A673 (cell line): ENCODE data around the gene ATP6V1A. TPM values are rescaled to one million over a fixed set of nuclear protein-coding genes. Genes with fewer than 3 reads are reported as not detected.

Source experiments
- BruUV-seq: library from RNA; stranded (reverse); fragments of 400-500 nt; replicated peaks from 2 replicates; lab custom pipeline; 2021; lab: Mats Ljungman, UMichigan
- CTCF ChIA-PET: fragments of 300-600 bp; sonication (Branson Sonifier 250); formaldehyde crosslinking; loops from one replicate; lab custom pipeline; 2022; ENCODE audit warnings: antibody characterized with exemption; lab: Charles Lee
- POLR2A ChIA-PET: fragments of 300-600 bp; sonication (Branson Sonifier 250); formaldehyde crosslinking; loops from one replicate; lab custom pipeline; 2022; ENCODE audit warnings: antibody characterized with exemption; ENCODE audit not compliant: low non-redundant PET; lab: Charles Lee
- DNase-seq: peaks from one replicate; pipeline ENCODE4 v3.0.0-alpha.2; 2015; ENCODE audit warnings: low spot score
- H3K27ac ChIP-seq: fragments of 200-600 bp; sonication (generic); 2 replicates; pipeline ENCODE4 v1.5.1; 2016; ENCODE audit warnings: mixed run types, low read depth, mild to moderate bottlenecking, mixed read lengths, antibody characterized with exemption, low read length; ENCODE audit not compliant: poor library complexity, severe bottlenecking
- H3K27me3 ChIP-seq: fragments of 200-600 bp; sonication (generic); replicated peaks from 2 replicates; pipeline ENCODE4 v1.6.1; 2017; ENCODE audit warnings: mixed run types, low read depth, mild to moderate bottlenecking, mixed read lengths, antibody characterized with exemption, low read length; ENCODE audit not compliant: insufficient read depth, poor library complexity
- H3K36me3 ChIP-seq: fragments of 200-600 bp; sonication (generic); 2 replicates; pipeline ENCODE4 v1.6.1; 2016; ENCODE audit warnings: mixed run types, mild to moderate bottlenecking, mixed read lengths, antibody characterized with exemption, low read length; ENCODE audit not compliant: insufficient read depth, poor library complexity, severe bottlenecking
- H3K4me1 ChIP-seq: fragments of 200-600 bp; sonication (generic); 2 replicates; pipeline ENCODE4 v1.6.1; 2017; ENCODE audit warnings: mixed run types, mild to moderate bottlenecking, mixed read lengths, antibody characterized with exemption, low read length; ENCODE audit not compliant: insufficient read depth, poor library complexity, severe bottlenecking
- H3K4me3 ChIP-seq: fragments of 200-600 bp; sonication (generic); 2 replicates; pipeline ENCODE4 v1.5.1; 2016; ENCODE audit warnings: low read depth, mixed run types, mild to moderate bottlenecking, mixed read lengths, low read length; ENCODE audit not compliant: poor library complexity, severe bottlenecking
- H3K9me3 ChIP-seq: fragments of 200-600 bp; sonication (generic); 2 replicates; pipeline ENCODE4 v1.6.1; 2016; ENCODE audit warnings: mixed run types, low read depth, mild to moderate bottlenecking, mixed read lengths, antibody characterized with exemption, low read length; ENCODE audit not compliant: poor library complexity, severe bottlenecking
- EZH2 ChIP-seq: fragments of 200-600 bp; sonication (generic); IDR thresholded peaks from 2 replicates; pipeline ENCODE4 v1.6.1; 2017; ENCODE audit warnings: borderline replicate concordance, low read depth, mild to moderate bottlenecking, mixed read lengths, antibody characterized with exemption, low read length; ENCODE audit not compliant: poor library complexity, severe bottlenecking
- intact Hi-C: fragments of 100-400 bp; cut with micrococcal nuclease; formaldehyde crosslinking; loops from one replicate; pipeline ENCODE4 v1.10.0; 2022; ENCODE audit not compliant: unreplicated experiment
- total RNA-seq: library from RNA; stranded (reverse); gene quantifications from 2 replicates; pipeline ENCODE4 v1.2.3, GENCODE V29; 2021
- TF ChIP-seq, protein P1 (sequence below): fragments of 300-800, 200-600 bp; sonication (generic); conservative IDR thresholded peaks from 2 replicates; pipeline ENCODE4 v1.5.1; 2017; ENCODE audit warnings: low read depth, mild to moderate bottlenecking, antibody characterized with exemption, low read length, moderate library complexity, mixed read lengths

Gene ATP6V1A
- total RNA-seq, 1 experiment from 2014 or later: 69.4 TPM

DNA sequence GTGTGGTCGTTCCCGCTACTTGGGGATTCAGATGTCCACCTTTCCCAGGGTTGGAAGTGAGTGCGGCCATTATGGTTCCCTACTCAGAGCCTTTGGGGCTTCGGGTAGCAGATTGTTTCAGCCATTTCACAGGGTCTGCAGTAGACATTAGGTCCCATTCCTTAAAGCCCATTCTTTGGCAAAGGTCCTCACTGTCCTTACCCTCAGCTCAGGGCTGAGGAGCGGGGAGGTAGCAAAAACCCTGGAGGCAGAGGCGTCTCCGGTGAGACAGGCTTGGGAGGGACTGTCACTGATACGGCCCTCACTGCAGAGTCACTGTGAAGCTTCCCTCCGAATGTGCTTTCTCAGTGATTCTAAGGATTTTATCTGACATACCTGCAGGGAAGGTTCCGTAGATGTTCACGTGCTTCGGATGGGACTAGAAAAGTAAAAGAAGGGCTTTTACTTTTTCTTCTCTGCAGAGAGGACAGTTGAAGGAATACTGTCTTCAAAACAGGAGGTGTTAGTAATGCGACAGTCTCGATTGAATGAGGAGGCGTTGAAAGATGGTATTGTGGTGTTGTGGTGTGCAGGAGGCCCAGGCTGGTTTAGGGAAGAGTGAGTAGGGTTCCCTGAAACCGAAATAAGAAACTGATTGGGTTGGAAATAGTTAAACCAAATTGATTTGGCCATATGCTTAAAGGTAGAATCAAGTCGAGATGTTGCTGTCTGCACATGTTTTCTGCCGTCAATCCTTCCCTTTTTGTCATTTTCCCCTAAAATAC, 630 bp downstream of the ATP6V1A start:
- peak overlapping the region; percentile 99 for H3K27ac ChIP-seq
- no peaks in the 10 kb centered on the region for H3K27me3 ChIP-seq
- peak; percentile 21 for DNase-seq
- no peak for TF ChIP-seq EZH2
- TF ChIP-seq, protein P1, sequence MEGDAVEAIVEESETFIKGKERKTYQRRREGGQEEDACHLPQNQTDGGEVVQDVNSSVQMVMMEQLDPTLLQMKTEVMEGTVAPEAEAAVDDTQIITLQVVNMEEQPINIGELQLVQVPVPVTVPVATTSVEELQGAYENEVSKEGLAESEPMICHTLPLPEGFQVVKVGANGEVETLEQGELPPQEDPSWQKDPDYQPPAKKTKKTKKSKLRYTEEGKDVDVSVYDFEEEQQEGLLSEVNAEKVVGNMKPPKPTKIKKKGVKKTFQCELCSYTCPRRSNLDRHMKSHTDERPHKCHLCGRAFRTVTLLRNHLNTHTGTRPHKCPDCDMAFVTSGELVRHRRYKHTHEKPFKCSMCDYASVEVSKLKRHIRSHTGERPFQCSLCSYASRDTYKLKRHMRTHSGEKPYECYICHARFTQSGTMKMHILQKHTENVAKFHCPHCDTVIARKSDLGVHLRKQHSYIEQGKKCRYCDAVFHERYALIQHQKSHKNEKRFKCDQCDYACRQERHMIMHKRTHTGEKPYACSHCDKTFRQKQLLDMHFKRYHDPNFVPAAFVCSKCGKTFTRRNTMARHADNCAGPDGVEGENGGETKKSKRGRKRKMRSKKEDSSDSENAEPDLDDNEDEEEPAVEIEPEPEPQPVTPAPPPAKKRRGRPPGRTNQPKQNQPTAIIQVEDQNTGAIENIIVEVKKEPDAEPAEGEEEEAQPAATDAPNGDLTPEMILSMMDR: no peak
- H3K36me3 ChIP-seq: no peaks in the 10 kb centered on the region
- intact Hi-C loops: loop anchor here (5.0 to 10.0 kb wide), 2 partner anchors 35 to 307 kb away; partner anchors contain the start of genes CCDC191 and QTRT2
- peak overlapping the region; percentile 84 for H3K4me3 ChIP-seq
- POLR2A ChIA-PET: interaction anchor here (0.5 kb wide), 2 partner anchors 26 to 662 kb away, joined by 3 to 4 read pairs; no protein-coding TSS in a partner anchor
- CTCF ChIA-PET: interaction anchor here (0.8 to 1.3 kb wide), 2 partner anchors 11 to 18 kb away, joined by 3 to 4 read pairs; no protein-coding TSS in a partner anchor
- peaks cover 31% of the 10 kb centered on the region for H3K4me1 ChIP-seq
- H3K9me3 ChIP-seq: no peaks in the 10 kb centered on the region
- BruUV-seq: TSS peak; percentile 46

DNA sequence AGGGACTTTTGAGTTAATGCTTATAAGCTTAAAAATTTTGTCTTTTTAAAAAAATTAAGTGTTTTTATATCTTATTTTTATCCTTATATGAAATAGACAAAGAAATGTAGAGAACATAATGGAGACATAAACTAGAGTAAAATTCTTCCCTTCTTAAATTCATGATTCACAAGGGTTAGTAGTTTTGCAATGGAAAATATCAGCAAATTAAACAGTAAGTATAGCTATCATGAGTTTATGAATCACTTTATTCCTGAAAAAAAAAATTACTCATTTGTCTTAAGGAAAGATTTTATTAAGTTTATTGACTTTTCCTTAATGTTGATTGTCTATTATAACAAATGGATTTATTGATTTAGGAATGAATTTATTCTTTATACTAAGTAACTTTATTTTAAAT, 4.3 kb downstream of the ATP6V1A start:
- Histone ChIP-seq H3K4me3 (no peak overlapping the region), H3K9me3 (no peaks in the 10 kb centered on the region), H3K27me3 (no peaks in the 10 kb centered on the region), H3K27ac (no peak overlapping the region), H3K36me3 (no peaks in the 10 kb centered on the region), H3K4me1 (peaks cover 19% of the 10 kb centered on the region)
- ChIA-PET CTCF (no interaction called here), POLR2A (no interaction called here)
- BruUV-seq: no TSS peak
- intact Hi-C loops: no loop called here
- no peak for DNase-seq
- TF ChIP-seq, protein P1: no peak
- no peak for TF ChIP-seq EZH2

DNA sequence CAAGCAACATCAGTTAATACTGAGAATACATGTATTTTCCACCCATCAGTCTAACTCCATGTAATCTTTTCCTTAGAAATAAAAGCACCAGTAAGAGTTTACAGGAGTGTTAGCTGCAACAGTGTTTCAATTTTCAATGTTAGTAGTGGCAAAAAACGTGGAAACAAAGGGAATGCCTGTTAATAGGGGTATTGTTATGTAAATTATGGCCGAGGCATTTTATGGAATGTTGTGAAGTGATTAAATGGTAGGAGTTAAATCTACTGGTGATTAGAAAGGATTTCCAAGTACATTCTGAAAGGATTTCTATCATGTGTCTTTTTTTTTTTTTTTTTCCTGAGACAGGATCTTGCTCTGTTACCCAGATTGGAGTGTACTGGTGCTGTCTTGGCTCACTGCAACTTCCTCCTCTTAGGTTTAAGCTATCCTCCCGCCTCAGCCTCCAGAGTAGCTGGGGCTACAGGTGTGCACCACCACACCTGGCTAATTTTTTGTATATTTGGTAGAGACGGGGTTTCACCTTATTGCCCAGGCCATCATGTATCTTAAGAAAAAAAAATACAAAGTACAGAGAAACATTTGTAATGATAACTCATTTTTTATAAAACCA, 6.6 kb downstream of the ATP6V1A start:
- Histone ChIP-seq H3K9me3 (no peaks in the 10 kb centered on the region), H3K27me3 (no peaks in the 10 kb centered on the region), H3K27ac (no peak overlapping the region), H3K36me3 (no peaks in the 10 kb centered on the region), H3K4me1 (peaks cover 14% of the 10 kb centered on the region), H3K4me3 (no peak overlapping the region)
- intact Hi-C loops: no loop called here
- BruUV-seq: no TSS peak
- DNase-seq: peak; percentile 4
- ChIA-PET CTCF (interaction anchor here (0.7 kb wide), 1 partner anchor 85 kb away, joined by 6 read pairs; no protein-coding TSS in a partner anchor), POLR2A (no interaction called here)
- TF ChIP-seq, protein P1: no peak
- TF ChIP-seq EZH2: no peak
